ENCODE data around the gene PATJ.

Gene PATJ

GRCh38 chr1:61910035-61910434 lies 167.8 kb downstream of the PATJ start:
- ATAC-seq: no peak
- TF ChIP-seq CREB5 (CRISPR knock-in tag; IDR thresholded peaks at IDR 0.05; ENCODE audit: low read depth) (no peak), OSR1 (CRISPR knock-in tag; IDR thresholded peaks at IDR 0.05) (no peak), TOX (CRISPR knock-in tag; IDR thresholded peaks at IDR 0.05; ENCODE audit: borderline replicate concordance) (no peak), CSDC2 (CRISPR knock-in tag; IDR thresholded peaks at IDR 0.05) (no peak), ZFP30 (CRISPR knock-in tag; IDR thresholded peaks at IDR 0.05) (no peak), ARNTL (CRISPR knock-in tag; IDR thresholded peaks at IDR 0.05; ENCODE audit: borderline replicate concordance, low read depth) (no peak), RARB (CRISPR knock-in tag; IDR thresholded peaks at IDR 0.05) (no peak)

GRCh38 chr1:61914823-61915482 lies 172.7 kb downstream of the PATJ start:
- TF ChIP-seq ZFP3 (CRISPR knock-in tag; IDR thresholded peaks at IDR 0.05): no peak
- TF ChIP-seq ISL1 (CRISPR knock-in tag; IDR thresholded peaks at IDR 0.05): no peak
- TF ChIP-seq CSDC2 (CRISPR knock-in tag; IDR thresholded peaks at IDR 0.05): no peak
- no peak for TF ChIP-seq POU6F1 (CRISPR knock-in tag; IDR thresholded peaks at IDR 0.05; ENCODE audit: borderline replicate concordance, low read depth)
- no peak for TF ChIP-seq BACH2 (CRISPR knock-in tag; IDR thresholded peaks at IDR 0.05; ENCODE audit: borderline replicate concordance)
- no peak for TF ChIP-seq PPARA (CRISPR knock-in tag; IDR thresholded peaks at IDR 0.05; ENCODE audit: borderline replicate concordance)
- TF ChIP-seq ESRRG (CRISPR knock-in tag; IDR thresholded peaks at IDR 0.05): no peak
- no peak for TF ChIP-seq ZNF70 (CRISPR knock-in tag; IDR thresholded peaks at IDR 0.05)
- TF ChIP-seq OSR1 (CRISPR knock-in tag; IDR thresholded peaks at IDR 0.05): no peak
- TF ChIP-seq ZNF8 (CRISPR knock-in tag; IDR thresholded peaks at IDR 0.05): no peak
- no peak for TF ChIP-seq TSHZ2 (CRISPR knock-in tag; IDR thresholded peaks at IDR 0.05)
- TF ChIP-seq ARNTL (CRISPR knock-in tag; IDR thresholded peaks at IDR 0.05; ENCODE audit: borderline replicate concordance, low read depth): no peak
- TF ChIP-seq TCF4 (CRISPR knock-in tag; IDR thresholded peaks at IDR 0.05; ENCODE audit: borderline replicate concordance): no peak
- ATAC-seq: no peak

GRCh38 chr1:61921435-61921834 lies 179.2 kb downstream of the PATJ start:
- TF ChIP-seq BACH2 (CRISPR knock-in tag; IDR thresholded peaks at IDR 0.05; ENCODE audit: borderline replicate concordance): no peak
- TF ChIP-seq GLIS3 (CRISPR knock-in tag; IDR thresholded peaks at IDR 0.05): no peak
- no peak for TF ChIP-seq ZFP30 (CRISPR knock-in tag; IDR thresholded peaks at IDR 0.05)
- no peak for TF ChIP-seq PPARA (CRISPR knock-in tag; IDR thresholded peaks at IDR 0.05; ENCODE audit: borderline replicate concordance)
- no peak for TF ChIP-seq SNAI2 (CRISPR knock-in tag; IDR thresholded peaks at IDR 0.05)
- TF ChIP-seq RARB (CRISPR knock-in tag; IDR thresholded peaks at IDR 0.05): no peak
- no peak for TF ChIP-seq ZNF8 (CRISPR knock-in tag; IDR thresholded peaks at IDR 0.05)
- no peak for TF ChIP-seq TSHZ2 (CRISPR knock-in tag; IDR thresholded peaks at IDR 0.05)
- TF ChIP-seq POU6F1 (CRISPR knock-in tag; IDR thresholded peaks at IDR 0.05; ENCODE audit: borderline replicate concordance, low read depth): no peak
- TF ChIP-seq OSR1 (CRISPR knock-in tag; IDR thresholded peaks at IDR 0.05): no peak
- no peak for TF ChIP-seq CSRNP3 (CRISPR knock-in tag; IDR thresholded peaks at IDR 0.05)
- no peak for TF ChIP-seq CSDC2 (CRISPR knock-in tag; IDR thresholded peaks at IDR 0.05)
- TF ChIP-seq ESRRG (CRISPR knock-in tag; IDR thresholded peaks at IDR 0.05): no peak
- TF ChIP-seq ARNTL (CRISPR knock-in tag; IDR thresholded peaks at IDR 0.05; ENCODE audit: borderline replicate concordance, low read depth): no peak
- no peak for ATAC-seq
